GM12878 (cell line): ENCODE results near the gene TM7SF3. TPM values are rescaled to one million over a fixed set of nuclear protein-coding genes. Genes with fewer than 3 reads are reported as not detected.

ENCODE experiments used
- ATAC-seq: fragments of 200-7000 bp; cut with Tn5 transposase; 3 replicates; pipeline ENCODE4 v1.9.1; 2020; ENCODE audit warnings: mild to moderate bottlenecking, moderate library complexity
- BruUV-seq: library from RNA; stranded (reverse); fragments of 400-500 nt; replicated peaks from 2 replicates; lab custom pipeline; 2021; lab: Mats Ljungman, UMichigan
- CTCF ChIA-PET: fragments of 300-600 bp; sonication (Branson Sonifier 250); formaldehyde crosslinking; extraction: SDS; loops from one replicate; lab custom pipeline; 2021; ENCODE audit warnings: inconsistent platforms; lab: Yijun Ruan, JAX
- POLR2A ChIA-PET: fragments of 350-600 bp; formaldehyde crosslinking; extraction: SDS; loops from one replicate; lab custom pipeline; 2021; ENCODE audit warnings: inconsistent platforms; lab: Charles Lee
- RAD21 ChIA-PET: fragments of 300-600 bp; sonication (Branson Sonifier 250); formaldehyde crosslinking; loops from one replicate; lab custom pipeline; 2023; ENCODE audit warnings: antibody characterized with exemption; ENCODE audit not compliant: unreplicated experiment; lab: Charles Lee
- SMC1A ChIA-PET: fragments of 300-600 bp; sonication (Branson Sonifier 250); formaldehyde crosslinking; loops from one replicate; lab custom pipeline; 2023; ENCODE audit not compliant: unreplicated experiment, uncharacterized antibody; lab: Charles Lee
- DNase-seq: peaks from one replicate; pipeline ENCODE4 v3.0.0-alpha.2; 2011; ENCODE audit warnings: low read depth, low spot score
- FAIRE-seq: peaks from 3 replicates; lab custom pipeline; 2011; peaks lifted over from hg19 to GRCh38; lab: Jason Lieb, UNC
- H2AFZ ChIP-seq: 2 replicates; pipeline ENCODE4 v1.6.0; 2011; ENCODE audit warnings: low read depth, low read length, control low read depth; ENCODE audit not compliant: control insufficient read depth
- H3K27ac ChIP-seq: 2 replicates; pipeline ENCODE4 v1.5.1; 2011; ENCODE audit warnings: control low read depth; ENCODE audit not compliant: control insufficient read depth, insufficient read depth
- H3K27me3 ChIP-seq, 2 experiments: replicated peaks in 1 of 2; 2 replicates each; pipeline versions ENCODE4 v1.6.0 to v1.6.1; 2011; ENCODE audit warnings: low read length in 1 of 2; ENCODE audit not compliant: control insufficient read depth in 2 of 2, insufficient read depth in 2 of 2
- H3K36me3 ChIP-seq, 2 experiments: 2 replicates each; pipeline ENCODE4 v1.5.1; 2011; ENCODE audit warnings: low read length in 1 of 2; ENCODE audit not compliant: control insufficient read depth in 2 of 2, insufficient read depth in 2 of 2
- H3K4me1 ChIP-seq: 2 replicates; pipeline ENCODE4 v1.6.1; 2011; ENCODE audit warnings: mild to moderate bottlenecking, low read length, moderate library complexity, mixed read lengths; ENCODE audit not compliant: control insufficient read depth, insufficient read depth
- H3K4me2 ChIP-seq: 2 replicates; pipeline ENCODE4 v1.6.0; 2011; ENCODE audit warnings: control low read depth; ENCODE audit not compliant: control insufficient read depth, insufficient read depth
- H3K4me3 ChIP-seq: fragments of 200-600 bp; sonication (generic); 2 replicates; pipeline ENCODE4 v1.5.1; 2016
- H3K79me2 ChIP-seq: 2 replicates; pipeline ENCODE4 v1.6.0; 2011; ENCODE audit warnings: low read length; ENCODE audit not compliant: control insufficient read depth, insufficient read depth
- H3K9ac ChIP-seq: 2 replicates; pipeline ENCODE4 v1.8.0; 2011; ENCODE audit warnings: low read length, control low read depth, mixed read lengths; ENCODE audit not compliant: control insufficient read depth, insufficient read depth
- H3K9me3 ChIP-seq: replicated peaks from 3 replicates; pipeline ENCODE4 v1.5.1; 2011; ENCODE audit warnings: mild to moderate bottlenecking, low read length; ENCODE audit not compliant: control insufficient read depth, insufficient read depth
- H4K20me1 ChIP-seq: 2 replicates; pipeline ENCODE4 v1.6.0; 2011; ENCODE audit not compliant: control insufficient read depth, insufficient read depth
- CEBPZ ChIP-seq: fragments of 150-350 bp; IDR thresholded peaks from 2 replicates; pipeline ENCODE4 v1.6.1; 2016; ENCODE audit warnings: low read depth, low read length
- CUX1 ChIP-seq: IDR thresholded peaks from 2 replicates; pipeline ENCODE4 v1.6.1; 2012; ENCODE audit warnings: improper control_type of control experiment, low read depth, low read length; ENCODE audit not compliant: insufficient replicate concordance
- EP300 ChIP-seq, 2 experiments: fragments of 150-350 bp in 1 of 2; IDR thresholded peaks; 2 replicates each; pipeline ENCODE4 v1.6.1; 2011 to 2012; ENCODE audit warnings: low read depth in 2 of 2, low read length in 2 of 2, borderline replicate concordance in 1 of 2, improper control_type of control experiment in 1 of 2, inconsistent platforms in 1 of 2; ENCODE audit not compliant: control insufficient read depth in 1 of 2
- NFYB ChIP-seq: IDR thresholded peaks from 2 replicates; pipeline ENCODE4 v1.6.1; 2011; ENCODE audit warnings: low read depth, mild to moderate bottlenecking, low read length, improper control_type of control experiment, moderate library complexity; ENCODE audit not compliant: insufficient read depth
- PML ChIP-seq: IDR thresholded peaks from 2 replicates; pipeline ENCODE4 v1.6.1; 2012; ENCODE audit warnings: low read length, inconsistent platforms
- POLR2A ChIP-seq: IDR thresholded peaks from 2 replicates; pipeline ENCODE4 v1.6.1; 2011; ENCODE audit warnings: low read depth, mild to moderate bottlenecking, low read length
- PRDM15 ChIP-seq: fragments of 450-650 bp; formaldehyde crosslinking; IDR thresholded peaks from 2 replicates; pipeline ENCODE4 v1.4.0; 2020; ENCODE audit warnings: mild to moderate bottlenecking, moderate library complexity
- SIX5 ChIP-seq: IDR thresholded peaks from 2 replicates; pipeline ENCODE4 v1.6.1; 2011; ENCODE audit warnings: mild to moderate bottlenecking, low read depth, low read length, moderate library complexity; ENCODE audit not compliant: severe bottlenecking
- SMC3 ChIP-seq: IDR thresholded peaks from 2 replicates; pipeline ENCODE4 v1.6.1; 2011; ENCODE audit warnings: low read length, improper control_type of control experiment, borderline replicate concordance
- TBL1XR1 ChIP-seq: IDR thresholded peaks from 2 replicates; pipeline ENCODE4 v1.6.1; 2012; ENCODE audit warnings: low read depth, low read length, improper control_type of control experiment
- TCF7 ChIP-seq: IDR thresholded peaks from 2 replicates; pipeline ENCODE4 v1.6.1; 2014; ENCODE audit warnings: antibody characterized with exemption, borderline replicate concordance
- ZNF24 ChIP-seq: fragments of 450-650 bp; IDR thresholded peaks from 2 replicates; pipeline ENCODE4 v1.6.1; 2017; ENCODE audit warnings: antibody characterized with exemption, mild to moderate bottlenecking
- WGBS: methylation state at CpG from one replicate; pipeline ENCODE4 v1.1.6; 2016; ENCODE audit warnings: low lambda C conversion rate; ENCODE audit not compliant: insufficient replicate concordance, insufficient coverage; ENCODE audit errors: missing lambda C conversion rate; 5-methylcytosine and 5-hydroxymethylcytosine counted together
- in situ Hi-C: fragments of 300-500 bp; cut with MboI; formaldehyde crosslinking; loops from 9 replicates; pipeline ENCODE4 v1.14.3; 2018; ENCODE audit warnings: mixed read lengths
- intact Hi-C: fragments of 100-400 bp; cut with micrococcal nuclease; formaldehyde crosslinking; loops from one replicate; pipeline ENCODE4 v1.14.2; 2022; ENCODE audit not compliant: unreplicated experiment
- polyA plus RNA-seq, 11 experiments: library from polyadenylated mRNA; depleted of rRNA in 4 of 11; unstranded in 6 of 11; stranded (reverse) in 5 of 11; fragments of >200 nt; fragmentation: Nextera tagmentation in 4 of 11; fragmentation: Illumina TruSeq in 1 of 11; extraction: Ambion mirVana in 4 of 11; extraction: Trizol in 1 of 11; gene quantifications; 1 replicate in 1 of 11; 2 replicates in 10 of 11; pipeline versions ENCODE4 v1.2.1 to v1.2.3, GENCODE V29; 2011 to 2016; ENCODE audit warnings: inconsistent platforms in 2 of 11, missing spikeins in 2 of 11, low read depth in 1 of 11
- total RNA-seq, 4 experiments: library from RNA; depleted of rRNA in 3 of 4; stranded (reverse); fragments of >200 nt in 3 of 4; fragmentation: Illumina TruSeq in 1 of 4; extraction: Trizol in 1 of 4; gene quantifications; 2 replicates each; pipeline versions ENCODE4 v1.2.1 to v1.2.3, GENCODE V29; 2013 to 2021

Gene TM7SF3
- total and polyA plus RNA-seq, 10 of the 15 experiments (the other 5 are each of a cell fraction or from before 2014, with no cell fraction given): 31.4 to 341 (median 74.8) TPM

- Histone ChIP-seq H3K4me2 (no peak overlapping the region), H3K4me1 (no peaks in the 10 kb centered on the region; the same call in 1 of the 2 replicates), H3K9me3 (no peaks in the 10 kb centered on the region), H3K4me3 (no peak overlapping the region), H3K36me3 (peaks cover 6 to 18% of the 10 kb centered on the region in 2 experiments; a peak in 3 of 4 replicates), H3K27ac (no peak overlapping the region), H3K9ac (no peak overlapping the region), H3K27me3 (no peaks in the 10 kb centered on the region), H4K20me1 (no peaks in the 10 kb centered on the region), H3K79me2 (no peaks in the 10 kb centered on the region), H2AFZ (no peak overlapping the region)
- BruUV-seq: no TSS peak
- DNase-seq: no peak
- ATAC-seq: no peak
- ChIA-PET POLR2A (no interaction called here), CTCF (interaction anchor here (1.0 to 2.8 kb wide), 5 partner anchors 9 to 109 kb away, joined by 3 to 13 read pairs (median 4); no protein-coding TSS in a partner anchor), SMC1A (interaction anchor here (0.8 to 2.6 kb wide), 4 partner anchors 10 to 77 kb away, joined by 3 to 7 read pairs (median 4); no protein-coding TSS in a partner anchor), RAD21 (no interaction called here)
- no peak for FAIRE-seq
- in situ Hi-C loops (no loop called here), intact Hi-C loops (no loop called here)
- WGBS: 100% methylated on average over 1 of the region's 1 CpG
- TF ChIP-seq POLR2A (no peak), TCF7 (no peak), PRDM15 (CRISPR knock-in tag) (no peak), ZNF24 (no peak), PML (no peak), SIX5 (no peak), SMC3 (no peak), EP300 (IDR thresholded peaks at IDR 0.05; ENCODE audit: borderline replicate concordance in 1 of 2, control insufficient read depth in 1 of 2, low read depth in 2 of 2, low read length in 2 of 2) (no peak), CUX1 (no peak), CEBPZ (no peak), NFYB (no peak), TBL1XR1 (no peak)
Measured at GRCh38 chr12:26994109-26994508, 20.1 kb downstream of the TM7SF3 start.
